ENCODE data around the gene KRTAP5-7. TPM values are rescaled to one million over a fixed set of nuclear protein-coding genes. Genes with fewer than 3 reads are reported as not detected.
"Not testable (repeated sequence)": the region's sequence is repeated elsewhere in the genome, so short reads cannot be mapped to it uniquely, and the experiment has no call there.

The KRTAP5-7 gene
- under 1 TPM in 1 of 2 donors, not detected in 1; 0.20 TPM for polyA plus RNA-seq

GRCh38 chr11:71526796-71527575, at the start of gene KRTAP5-7:
KRTAP5-7 (plus strand) TSS chr11:71527267; CDS start chr11:71527301, 34 bp downstream.
- H3K27ac ChIP-seq (ENCODE audit: low read depth in 2 of 2, low read length in 1 of 2); H3K4me1 ChIP-seq (ENCODE audit: control insufficient read depth in 2 of 2, insufficient read depth in 2 of 2, low read length in 1 of 2); H3K4me3 ChIP-seq (ENCODE audit: low read depth in 1 of 2, low read length in 2 of 2); H3K9me3 ChIP-seq (ENCODE audit: control insufficient read depth in 2 of 2, insufficient read depth in 1 of 2, low read depth in 1 of 2, low read length in 1 of 2); H3K36me3 ChIP-seq (ENCODE audit: control insufficient read depth in 2 of 2, insufficient read depth in 2 of 2, low read length in 1 of 2); H3K27me3 ChIP-seq (ENCODE audit: control insufficient read depth in 1 of 2, insufficient read depth in 2 of 2, low read length in 2 of 2): not testable (repeated sequence)
- WGBS, 2 donors, result 56 to 58% methylated on average over 10 of the region's 10 CpGs

GRCh38 chr11:71477641-71478527, 49.2 kb upstream of the KRTAP5-7 start:
- H3K27me3 ChIP-seq (ENCODE audit: control insufficient read depth in 1 of 2, insufficient read depth in 2 of 2, low read length in 2 of 2), result no peaks in the 10 kb centered on the region
- H3K27ac ChIP-seq (ENCODE audit: low read depth in 2 of 2, low read length in 1 of 2), result no peak overlapping the region
- H3K9me3 ChIP-seq (ENCODE audit: control insufficient read depth in 2 of 2, insufficient read depth in 1 of 2, low read depth in 1 of 2, low read length in 1 of 2), result no peaks in the 10 kb centered on the region
- peaks cover 3 to 13% of the 10 kb centered on the region in 2 donors for H3K4me1 ChIP-seq (ENCODE audit: control insufficient read depth in 2 of 2, insufficient read depth in 2 of 2, low read length in 1 of 2)
- peaks cover 22 to 79% of the 10 kb centered on the region in 2 donors for H3K36me3 ChIP-seq (ENCODE audit: control insufficient read depth in 2 of 2, insufficient read depth in 2 of 2, low read length in 1 of 2)
- H3K4me3 ChIP-seq (ENCODE audit: low read depth in 1 of 2, low read length in 2 of 2), result no peak overlapping the region
- WGBS, 2 donors, result 74 to 82% methylated on average over 25 of the region's 25 CpGs

GRCh38 chr11:71478528-71478840, 48.6 kb upstream of the KRTAP5-7 start:
- 94% methylated on average over 11 of the region's 11 CpGs for WGBS, 2 donors
- Histone ChIP-seq H3K27ac (ENCODE audit: low read depth in 2 of 2, low read length in 1 of 2) (no peak overlapping the region), H3K36me3 (ENCODE audit: control insufficient read depth in 2 of 2, insufficient read depth in 2 of 2, low read length in 1 of 2) (peaks cover 21 to 79% of the 10 kb centered on the region in 2 donors), H3K4me1 (ENCODE audit: control insufficient read depth in 2 of 2, insufficient read depth in 2 of 2, low read length in 1 of 2) (peaks cover 3 to 13% of the 10 kb centered on the region in 2 donors), H3K9me3 (ENCODE audit: control insufficient read depth in 2 of 2, insufficient read depth in 1 of 2, low read depth in 1 of 2, low read length in 1 of 2) (no peaks in the 10 kb centered on the region), H3K27me3 (ENCODE audit: control insufficient read depth in 1 of 2, insufficient read depth in 2 of 2, low read length in 2 of 2) (no peaks in the 10 kb centered on the region), H3K4me3 (ENCODE audit: low read depth in 1 of 2, low read length in 2 of 2) (no peak overlapping the region)

DNA sequence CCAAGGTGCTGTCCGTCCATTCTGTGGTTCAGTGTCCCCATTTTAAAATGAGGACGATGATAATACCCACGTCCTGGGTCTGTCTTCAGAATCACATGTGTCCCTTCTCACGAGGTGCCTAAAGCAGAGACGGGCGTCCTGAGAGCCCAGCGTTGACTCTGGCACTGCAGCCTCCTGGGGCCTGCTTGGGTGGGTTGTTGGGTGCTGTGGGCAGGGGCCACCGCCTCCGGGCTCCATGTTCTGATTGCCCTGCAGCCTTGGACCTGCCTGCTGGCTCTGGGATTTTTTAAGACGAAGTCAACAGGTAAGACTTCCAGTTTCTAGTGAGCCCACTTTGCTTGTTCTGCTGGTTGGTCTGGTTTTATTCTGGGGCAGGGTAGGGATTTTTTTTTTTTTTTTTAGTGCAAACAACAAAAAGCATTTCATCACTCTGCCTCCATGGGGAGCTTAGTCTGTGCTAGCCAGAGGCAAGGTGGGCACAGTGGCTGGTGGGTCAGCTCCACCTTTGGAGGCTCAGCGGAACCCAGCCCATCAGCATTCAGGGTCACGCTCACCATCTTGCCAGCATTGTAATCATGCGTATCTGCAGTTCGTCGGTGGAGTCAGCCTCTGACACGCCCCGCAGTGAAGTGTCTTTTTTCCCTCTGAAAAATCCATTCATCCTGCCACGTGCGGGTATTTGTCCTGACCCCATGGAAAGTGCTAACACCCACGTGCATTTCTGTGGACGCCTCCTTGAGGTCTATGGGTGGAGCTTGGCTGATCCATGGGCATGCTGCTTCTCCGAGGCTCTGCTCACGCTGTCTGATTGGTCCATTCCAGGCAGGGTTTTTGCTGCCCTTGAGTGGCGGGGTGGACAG, 45.7 kb upstream of the KRTAP5-7 start:
- H3K4me1 ChIP-seq (ENCODE audit: control insufficient read depth in 2 of 2, insufficient read depth in 2 of 2, low read length in 1 of 2), result peaks cover 3 to 13% of the 10 kb centered on the region in 2 donors
- peak overlapping the region; percentile 51 to 91 for H3K27ac ChIP-seq (ENCODE audit: low read depth in 2 of 2, low read length in 1 of 2)
- H3K9me3 ChIP-seq (ENCODE audit: control insufficient read depth in 2 of 2, insufficient read depth in 1 of 2, low read depth in 1 of 2, low read length in 1 of 2), result no peaks in the 10 kb centered on the region
- WGBS, 2 donors, result 62 to 72% methylated on average over 24 of the region's 24 CpGs
- H3K4me3 ChIP-seq (ENCODE audit: low read depth in 1 of 2, low read length in 2 of 2), result no peak overlapping the region
- H3K27me3 ChIP-seq (ENCODE audit: control insufficient read depth in 1 of 2, insufficient read depth in 2 of 2, low read length in 2 of 2), result no peaks in the 10 kb centered on the region
- peaks cover 31 to 75% of the 10 kb centered on the region in 2 donors for H3K36me3 ChIP-seq (ENCODE audit: control insufficient read depth in 2 of 2, insufficient read depth in 2 of 2, low read length in 1 of 2)

GRCh38 chr11:71482216-71482615, 44.9 kb upstream of the KRTAP5-7 start:
- H3K4me1 ChIP-seq (ENCODE audit: control insufficient read depth in 2 of 2, insufficient read depth in 2 of 2, low read length in 1 of 2), result peaks cover 3 to 13% of the 10 kb centered on the region in 2 donors
- H3K4me3 ChIP-seq (ENCODE audit: low read depth in 1 of 2, low read length in 2 of 2), result no peak overlapping the region
- H3K36me3 ChIP-seq (ENCODE audit: control insufficient read depth in 2 of 2, insufficient read depth in 2 of 2, low read length in 1 of 2), result peaks cover 24 to 70% of the 10 kb centered on the region in 2 donors
- H3K9me3 ChIP-seq (ENCODE audit: control insufficient read depth in 2 of 2, insufficient read depth in 1 of 2, low read depth in 1 of 2, low read length in 1 of 2), result no peaks in the 10 kb centered on the region
- H3K27ac ChIP-seq (ENCODE audit: low read depth in 2 of 2, low read length in 1 of 2), result peak overlapping the region in 1 of 2 donors; percentile 90
- 94 to 98% methylated on average over 18 of the region's 18 CpGs for WGBS, 2 donors
- no peaks in the 10 kb centered on the region for H3K27me3 ChIP-seq (ENCODE audit: control insufficient read depth in 1 of 2, insufficient read depth in 2 of 2, low read length in 2 of 2)

- Histone ChIP-seq H3K9me3 (ENCODE audit: control insufficient read depth in 2 of 2, insufficient read depth in 1 of 2, low read depth in 1 of 2, low read length in 1 of 2) (no peaks in the 10 kb centered on the region), H3K36me3 (ENCODE audit: control insufficient read depth in 2 of 2, insufficient read depth in 2 of 2, low read length in 1 of 2) (peaks cover 21 to 63% of the 10 kb centered on the region in 2 donors), H3K4me1 (ENCODE audit: control insufficient read depth in 2 of 2, insufficient read depth in 2 of 2, low read length in 1 of 2) (peaks cover 3 to 13% of the 10 kb centered on the region in 2 donors), H3K27me3 (ENCODE audit: control insufficient read depth in 1 of 2, insufficient read depth in 2 of 2, low read length in 2 of 2) (no peaks in the 10 kb centered on the region), H3K27ac (ENCODE audit: low read depth in 2 of 2, low read length in 1 of 2) (peak overlapping the region in 1 of 2 donors; percentile 47), H3K4me3 (ENCODE audit: low read depth in 1 of 2, low read length in 2 of 2) (no peak overlapping the region)
- 94 to 96% methylated on average over 13 of the region's 13 CpGs for WGBS, 2 donors
These were observed 44.2 kb upstream of the KRTAP5-7 start for GRCh38 chr11:71482746-71483364.

GRCh38 chr11:71483692-71484091, 43.4 kb upstream of the KRTAP5-7 start:
- no peak overlapping the region for H3K27ac ChIP-seq (ENCODE audit: low read depth in 2 of 2, low read length in 1 of 2)
- peaks cover 21 to 55% of the 10 kb centered on the region in 2 donors for H3K36me3 ChIP-seq (ENCODE audit: control insufficient read depth in 2 of 2, insufficient read depth in 2 of 2, low read length in 1 of 2)
- peaks cover 3 to 13% of the 10 kb centered on the region in 2 donors for H3K4me1 ChIP-seq (ENCODE audit: control insufficient read depth in 2 of 2, insufficient read depth in 2 of 2, low read length in 1 of 2)
- H3K9me3 ChIP-seq (ENCODE audit: control insufficient read depth in 2 of 2, insufficient read depth in 1 of 2, low read depth in 1 of 2, low read length in 1 of 2), result no peaks in the 10 kb centered on the region
- 96 to 98% methylated on average over 6 of the region's 6 CpGs for WGBS, 2 donors
- no peak overlapping the region for H3K4me3 ChIP-seq (ENCODE audit: low read depth in 1 of 2, low read length in 2 of 2)
- H3K27me3 ChIP-seq (ENCODE audit: control insufficient read depth in 1 of 2, insufficient read depth in 2 of 2, low read length in 2 of 2), result no peaks in the 10 kb centered on the region

GRCh38 chr11:71484248-71485062, 42.6 kb upstream of the KRTAP5-7 start:
- H3K36me3 ChIP-seq (ENCODE audit: control insufficient read depth in 2 of 2, insufficient read depth in 2 of 2, low read length in 1 of 2), result peaks cover 21 to 57% of the 10 kb centered on the region in 2 donors
- no peaks in the 10 kb centered on the region for H3K27me3 ChIP-seq (ENCODE audit: control insufficient read depth in 1 of 2, insufficient read depth in 2 of 2, low read length in 2 of 2)
- H3K9me3 ChIP-seq (ENCODE audit: control insufficient read depth in 2 of 2, insufficient read depth in 1 of 2, low read depth in 1 of 2, low read length in 1 of 2), result no peaks in the 10 kb centered on the region
- WGBS, 2 donors, result 93 to 94% methylated on average over 23 of the region's 23 CpGs
- peaks cover 3 to 16% of the 10 kb centered on the region in 2 donors for H3K4me1 ChIP-seq (ENCODE audit: control insufficient read depth in 2 of 2, insufficient read depth in 2 of 2, low read length in 1 of 2)
- no peak overlapping the region for H3K27ac ChIP-seq (ENCODE audit: low read depth in 2 of 2, low read length in 1 of 2)
- H3K4me3 ChIP-seq (ENCODE audit: low read depth in 1 of 2, low read length in 2 of 2), result no peak overlapping the region

Data from esophagus (tissue), 2 donors.